ENCODE data around the gene FRG2. TPM values are rescaled to one million over a fixed set of nuclear protein-coding genes. Genes with fewer than 3 reads are reported as not detected.
"Not testable (repeated sequence)": the region's sequence is repeated elsewhere in the genome, so short reads cannot be mapped to it uniquely, and the experiment has no call there.

Gene FRG2
- total RNA-seq (2022) (0.23 TPM in 1 of 2 replicates, not detected in the other), Bru-seq, nascent RNA (percentile 15 among the genes with signal in this experiment), BruChase-seq, experiment 1, labeled RNA remaining after a 2-hour chase (not detected), BruChase-seq, experiment 2, labeled RNA remaining after a 6-hour chase (not detected)
- long read RNA-seq, result 0 reads

DNA sequence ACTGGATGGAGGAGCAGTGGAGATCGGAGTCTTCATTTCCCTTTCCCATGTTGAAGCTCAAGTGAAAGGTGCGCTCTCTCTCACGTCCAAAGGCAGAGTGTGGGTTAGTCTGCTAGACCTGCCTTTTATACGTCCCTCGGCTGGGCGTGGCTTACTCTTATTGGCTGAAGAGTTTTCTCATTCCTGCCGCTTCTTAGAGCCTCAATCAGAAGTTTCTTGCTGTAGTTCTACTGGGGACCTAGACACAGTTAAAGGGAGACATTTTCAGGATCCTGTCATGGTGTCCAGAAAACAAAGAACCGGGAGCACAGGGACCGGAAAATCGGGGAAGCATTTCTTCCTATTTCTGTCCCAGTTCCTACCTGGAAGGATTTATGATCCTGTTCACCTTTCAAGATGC is at the start of gene FRG2:
Gene FRG2 (minus strand): TSS at position 101 of the 400 bp plus-strand sequence. CDS start 52 bp downstream, at position 49.
- H3K4me1 Mint-ChIP-seq (ENCODE audit: low read depth, unreplicated experiment); H3K27me3 ChIP-seq (replicated peaks; ENCODE audit: control insufficient read depth, insufficient read depth, low read length); H3K4me3 Mint-ChIP-seq (ENCODE audit: unreplicated experiment); H3K27ac Mint-ChIP-seq (ENCODE audit: unreplicated experiment); POLR2A ChIA-PET; H3K36me3 ChIP-seq (ENCODE audit: control insufficient read depth, insufficient read depth, low read length); BruUV-seq (replicated peaks); H3K9me3 Mint-ChIP-seq (ENCODE audit: unreplicated experiment); H3K4me3 ChIP-seq (ENCODE audit: low read depth, low read length); intact Hi-C loops (cut with micrococcal nuclease; ENCODE audit: unreplicated experiment); H3K4me1 ChIP-seq; H3K27me3 Mint-ChIP-seq (ENCODE audit: insufficient read depth, unreplicated experiment); DNase-seq; H3K36me3 Mint-ChIP-seq (ENCODE audit: insufficient read depth, unreplicated experiment); CTCF ChIA-PET; H3K9me3 ChIP-seq: not testable (repeated sequence)

GRCh38 chr4:190068351-190068750 is 41.3 kb upstream of the FRG2 start:
- DNase-seq; intact Hi-C loops (cut with micrococcal nuclease; ENCODE audit: unreplicated experiment); H3K36me3 ChIP-seq (ENCODE audit: control insufficient read depth, insufficient read depth, low read length); H3K4me3 Mint-ChIP-seq (ENCODE audit: unreplicated experiment); H3K9me3 ChIP-seq; H3K36me3 Mint-ChIP-seq (ENCODE audit: insufficient read depth, unreplicated experiment); H3K27me3 Mint-ChIP-seq (ENCODE audit: insufficient read depth, unreplicated experiment); H3K27ac Mint-ChIP-seq (ENCODE audit: unreplicated experiment); H3K4me1 Mint-ChIP-seq (ENCODE audit: low read depth, unreplicated experiment); BruUV-seq (replicated peaks); H3K27me3 ChIP-seq (replicated peaks; ENCODE audit: control insufficient read depth, insufficient read depth, low read length); POLR2A ChIA-PET; H3K9me3 Mint-ChIP-seq (ENCODE audit: unreplicated experiment); H3K4me1 ChIP-seq; H3K4me3 ChIP-seq (ENCODE audit: low read depth, low read length); CTCF ChIA-PET: not testable (repeated sequence)

- H3K36me3 ChIP-seq (ENCODE audit: control insufficient read depth, insufficient read depth, low read length); BruUV-seq (replicated peaks); H3K9me3 ChIP-seq; H3K27me3 ChIP-seq (replicated peaks; ENCODE audit: control insufficient read depth, insufficient read depth, low read length); H3K9me3 Mint-ChIP-seq (ENCODE audit: unreplicated experiment); H3K4me3 ChIP-seq (ENCODE audit: low read depth, low read length); H3K36me3 Mint-ChIP-seq (ENCODE audit: insufficient read depth, unreplicated experiment); H3K4me1 ChIP-seq; H3K4me1 Mint-ChIP-seq (ENCODE audit: low read depth, unreplicated experiment); H3K27ac Mint-ChIP-seq (ENCODE audit: unreplicated experiment); H3K27me3 Mint-ChIP-seq (ENCODE audit: insufficient read depth, unreplicated experiment); POLR2A ChIA-PET; CTCF ChIA-PET; H3K4me3 Mint-ChIP-seq (ENCODE audit: unreplicated experiment); intact Hi-C loops (cut with micrococcal nuclease; ENCODE audit: unreplicated experiment); DNase-seq: not testable (repeated sequence)
Measured at GRCh38 chr4:190064805-190065204, 37.7 kb upstream of the FRG2 start.

- H3K9me3 ChIP-seq; BruUV-seq (replicated peaks); H3K4me1 ChIP-seq; POLR2A ChIA-PET; H3K36me3 Mint-ChIP-seq (ENCODE audit: insufficient read depth, unreplicated experiment); H3K27me3 ChIP-seq (replicated peaks; ENCODE audit: control insufficient read depth, insufficient read depth, low read length); H3K9me3 Mint-ChIP-seq (ENCODE audit: unreplicated experiment); H3K36me3 ChIP-seq (ENCODE audit: control insufficient read depth, insufficient read depth, low read length); H3K27me3 Mint-ChIP-seq (ENCODE audit: insufficient read depth, unreplicated experiment); H3K4me3 Mint-ChIP-seq (ENCODE audit: unreplicated experiment); H3K27ac Mint-ChIP-seq (ENCODE audit: unreplicated experiment); H3K4me3 ChIP-seq (ENCODE audit: low read depth, low read length); intact Hi-C loops (cut with micrococcal nuclease; ENCODE audit: unreplicated experiment); DNase-seq; H3K4me1 Mint-ChIP-seq (ENCODE audit: low read depth, unreplicated experiment); CTCF ChIA-PET: not testable (repeated sequence)
Measured at GRCh38 chr4:190064342-190064741, 37.3 kb upstream of the FRG2 start, which contains the start of gene DBET. TSS of gene DBET (plus strand) at chr4:190064502.

DNA sequence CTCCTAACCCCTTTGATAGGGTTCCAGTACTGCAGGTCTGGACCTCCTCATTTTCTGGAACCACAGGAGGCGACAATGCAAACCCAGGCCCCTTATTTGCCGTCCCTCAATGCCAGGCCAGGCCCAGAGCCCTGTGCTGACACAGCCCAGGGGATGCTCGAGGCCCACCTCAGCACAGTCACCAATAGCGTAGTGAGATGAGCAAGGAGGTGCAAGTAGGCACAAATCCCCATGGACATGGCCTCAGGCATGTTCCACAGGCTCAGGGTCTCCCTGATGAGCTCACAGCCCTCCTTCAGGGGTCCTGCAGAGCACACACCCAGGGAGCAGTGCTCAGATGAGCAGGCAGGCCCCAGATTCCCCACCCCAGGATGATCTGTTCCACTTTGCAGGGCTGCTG is 31.9 kb upstream of the FRG2 start:
- H3K27ac Mint-ChIP-seq (ENCODE audit: unreplicated experiment); H3K9me3 ChIP-seq; intact Hi-C loops (cut with micrococcal nuclease; ENCODE audit: unreplicated experiment); H3K4me1 Mint-ChIP-seq (ENCODE audit: low read depth, unreplicated experiment); BruUV-seq (replicated peaks); POLR2A ChIA-PET; H3K9me3 Mint-ChIP-seq (ENCODE audit: unreplicated experiment); H3K4me3 Mint-ChIP-seq (ENCODE audit: unreplicated experiment); CTCF ChIA-PET; H3K4me1 ChIP-seq; H3K36me3 Mint-ChIP-seq (ENCODE audit: insufficient read depth, unreplicated experiment); H3K36me3 ChIP-seq (ENCODE audit: control insufficient read depth, insufficient read depth, low read length); H3K27me3 ChIP-seq (replicated peaks; ENCODE audit: control insufficient read depth, insufficient read depth, low read length); H3K4me3 ChIP-seq (ENCODE audit: low read depth, low read length); DNase-seq; H3K27me3 Mint-ChIP-seq (ENCODE audit: insufficient read depth, unreplicated experiment): not testable (repeated sequence)

- H3K36me3 Mint-ChIP-seq (ENCODE audit: insufficient read depth, unreplicated experiment); BruUV-seq (replicated peaks); H3K4me1 Mint-ChIP-seq (ENCODE audit: low read depth, unreplicated experiment); H3K36me3 ChIP-seq (ENCODE audit: control insufficient read depth, insufficient read depth, low read length); DNase-seq; H3K4me3 ChIP-seq (ENCODE audit: low read depth, low read length); H3K27me3 Mint-ChIP-seq (ENCODE audit: insufficient read depth, unreplicated experiment); POLR2A ChIA-PET; intact Hi-C loops (cut with micrococcal nuclease; ENCODE audit: unreplicated experiment); H3K9me3 Mint-ChIP-seq (ENCODE audit: unreplicated experiment); H3K27ac Mint-ChIP-seq (ENCODE audit: unreplicated experiment); H3K9me3 ChIP-seq; CTCF ChIA-PET; H3K27me3 ChIP-seq (replicated peaks; ENCODE audit: control insufficient read depth, insufficient read depth, low read length); H3K4me3 Mint-ChIP-seq (ENCODE audit: unreplicated experiment); H3K4me1 ChIP-seq: not testable (repeated sequence)
Measured at GRCh38 chr4:190049378-190050239, 22.6 kb upstream of the FRG2 start.

DNA sequence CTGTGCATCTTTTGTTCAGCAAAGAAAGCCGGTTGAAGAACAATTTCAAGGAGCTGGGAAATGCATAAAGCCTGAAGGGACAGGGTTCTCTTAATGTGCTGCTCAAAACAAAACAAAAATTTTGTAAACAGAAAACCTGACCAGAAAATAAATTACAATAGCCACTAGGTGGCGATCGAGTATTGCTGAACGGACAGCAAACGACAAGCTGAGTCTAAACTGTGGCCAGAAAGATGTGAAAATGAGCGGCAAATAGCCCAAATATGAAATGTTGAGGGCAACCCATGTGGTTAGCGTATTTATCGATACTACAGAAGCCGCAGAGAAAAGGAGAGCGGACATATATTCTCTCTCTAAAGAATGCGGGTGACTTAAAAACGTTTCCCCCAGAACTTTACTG is 20.6 kb upstream of the FRG2 start:
- H3K4me3 Mint-ChIP-seq (ENCODE audit: unreplicated experiment); H3K27ac Mint-ChIP-seq (ENCODE audit: unreplicated experiment); H3K4me1 Mint-ChIP-seq (ENCODE audit: low read depth, unreplicated experiment); H3K9me3 ChIP-seq; DNase-seq; H3K9me3 Mint-ChIP-seq (ENCODE audit: unreplicated experiment); H3K27me3 Mint-ChIP-seq (ENCODE audit: insufficient read depth, unreplicated experiment); H3K36me3 ChIP-seq (ENCODE audit: control insufficient read depth, insufficient read depth, low read length); CTCF ChIA-PET; H3K4me3 ChIP-seq (ENCODE audit: low read depth, low read length); BruUV-seq (replicated peaks); H3K4me1 ChIP-seq; H3K36me3 Mint-ChIP-seq (ENCODE audit: insufficient read depth, unreplicated experiment); H3K27me3 ChIP-seq (replicated peaks; ENCODE audit: control insufficient read depth, insufficient read depth, low read length); POLR2A ChIA-PET; intact Hi-C loops (cut with micrococcal nuclease; ENCODE audit: unreplicated experiment): not testable (repeated sequence)
